ENCODE data around the gene PRSS21. TPM values are rescaled to one million over a fixed set of nuclear protein-coding genes. Genes with fewer than 3 reads are reported as not detected.

PRSS21 gene
- total and polyA plus RNA-seq, 4 donors: 0.18 to 1.0 (median 0.26) TPM; not detected in 1

DNA sequence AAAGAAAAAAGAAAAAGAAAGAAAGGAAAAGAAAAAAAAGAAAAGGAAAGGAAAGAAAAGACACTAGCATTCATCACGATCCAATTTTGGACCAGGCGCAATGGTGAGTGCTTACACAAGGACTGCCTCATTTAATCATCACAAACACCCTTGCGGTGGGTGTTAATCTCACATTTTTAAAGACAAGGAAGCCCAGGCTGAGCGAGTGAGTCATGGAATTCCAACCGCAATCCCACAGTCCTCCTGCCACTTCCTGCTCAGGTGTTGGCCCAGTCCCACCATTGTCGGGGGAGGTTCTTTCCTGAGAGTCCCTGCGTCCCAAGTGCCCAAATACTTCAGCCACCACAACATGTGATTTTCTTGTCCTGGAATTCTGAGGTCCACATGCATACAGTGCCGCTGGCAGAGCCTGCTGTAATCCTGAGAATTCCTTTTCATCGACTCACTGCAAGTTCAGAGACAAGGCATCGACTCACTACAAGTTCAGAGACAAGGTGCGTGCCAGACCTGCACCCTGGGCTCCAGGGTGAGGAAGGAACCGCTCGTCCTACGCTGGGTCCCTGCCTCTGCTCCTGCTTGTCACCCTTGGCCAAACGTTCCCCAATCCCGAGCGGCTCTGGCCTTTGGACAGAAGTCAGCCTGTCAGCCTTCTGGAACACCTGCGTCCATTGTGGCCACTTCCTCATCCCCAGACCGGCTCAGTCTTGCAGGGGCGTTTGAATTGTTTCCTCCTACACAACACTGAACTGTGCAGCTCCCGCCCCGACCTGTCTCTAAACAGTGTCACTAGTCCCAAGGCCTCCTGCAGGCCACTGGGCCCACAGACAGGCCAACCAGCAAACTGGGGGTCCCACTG, 18.8 kb downstream of the PRSS21 start:
- Histone ChIP-seq H3K4me1 (ENCODE audit: control insufficient read depth in 4 of 4, insufficient read depth in 4 of 4, low read length in 3 of 4) (no peaks in the 10 kb centered on the region), H3K9me3 (ENCODE audit: control insufficient read depth in 4 of 4, low read length in 3 of 4) (no peaks in the 10 kb centered on the region), H3K27me3 (ENCODE audit: control insufficient read depth in 4 of 4, insufficient read depth in 4 of 4, low read length in 3 of 4) (no peaks in the 10 kb centered on the region), H3K36me3 (ENCODE audit: control insufficient read depth in 4 of 4, insufficient read depth in 3 of 4, low read depth in 1 of 4, low read length in 3 of 4) (no peaks in the 10 kb centered on the region), H3K9ac (ENCODE audit: low read depth in 1 of 2, low read length in 2 of 2) (no peak overlapping the region), H3K27ac (ENCODE audit: low read depth in 1 of 2, low read length in 2 of 2) (no peak overlapping the region), H3K4me3 (ENCODE audit: low read depth in 1 of 3, low read length in 3 of 3) (no peak overlapping the region)
- no peak for TF ChIP-seq TAF1 (conservative IDR thresholded peaks at IDR 0.05)
- no peak for TF ChIP-seq RXRA (IDR thresholded peaks at IDR 0.05)
- no peak for TF ChIP-seq SP1 (IDR thresholded peaks at IDR 0.05)
- TF ChIP-seq RAD21 (IDR thresholded peaks at IDR 0.05): no peak
- no peak for TF ChIP-seq NR2F2 (IDR thresholded peaks at IDR 0.05)
- TF ChIP-seq HNF4G (IDR thresholded peaks at IDR 0.05): no peak
- TF ChIP-seq, protein P1, sequence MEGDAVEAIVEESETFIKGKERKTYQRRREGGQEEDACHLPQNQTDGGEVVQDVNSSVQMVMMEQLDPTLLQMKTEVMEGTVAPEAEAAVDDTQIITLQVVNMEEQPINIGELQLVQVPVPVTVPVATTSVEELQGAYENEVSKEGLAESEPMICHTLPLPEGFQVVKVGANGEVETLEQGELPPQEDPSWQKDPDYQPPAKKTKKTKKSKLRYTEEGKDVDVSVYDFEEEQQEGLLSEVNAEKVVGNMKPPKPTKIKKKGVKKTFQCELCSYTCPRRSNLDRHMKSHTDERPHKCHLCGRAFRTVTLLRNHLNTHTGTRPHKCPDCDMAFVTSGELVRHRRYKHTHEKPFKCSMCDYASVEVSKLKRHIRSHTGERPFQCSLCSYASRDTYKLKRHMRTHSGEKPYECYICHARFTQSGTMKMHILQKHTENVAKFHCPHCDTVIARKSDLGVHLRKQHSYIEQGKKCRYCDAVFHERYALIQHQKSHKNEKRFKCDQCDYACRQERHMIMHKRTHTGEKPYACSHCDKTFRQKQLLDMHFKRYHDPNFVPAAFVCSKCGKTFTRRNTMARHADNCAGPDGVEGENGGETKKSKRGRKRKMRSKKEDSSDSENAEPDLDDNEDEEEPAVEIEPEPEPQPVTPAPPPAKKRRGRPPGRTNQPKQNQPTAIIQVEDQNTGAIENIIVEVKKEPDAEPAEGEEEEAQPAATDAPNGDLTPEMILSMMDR (IDR thresholded peaks at IDR 0.05; ENCODE audit: low read depth, low read length, missing input control): no peak
- no peak for TF ChIP-seq YY1 (IDR thresholded peaks at IDR 0.05)
- TF ChIP-seq FOXA1 (IDR thresholded peaks at IDR 0.05): no peak
- TF ChIP-seq, protein P2, sequence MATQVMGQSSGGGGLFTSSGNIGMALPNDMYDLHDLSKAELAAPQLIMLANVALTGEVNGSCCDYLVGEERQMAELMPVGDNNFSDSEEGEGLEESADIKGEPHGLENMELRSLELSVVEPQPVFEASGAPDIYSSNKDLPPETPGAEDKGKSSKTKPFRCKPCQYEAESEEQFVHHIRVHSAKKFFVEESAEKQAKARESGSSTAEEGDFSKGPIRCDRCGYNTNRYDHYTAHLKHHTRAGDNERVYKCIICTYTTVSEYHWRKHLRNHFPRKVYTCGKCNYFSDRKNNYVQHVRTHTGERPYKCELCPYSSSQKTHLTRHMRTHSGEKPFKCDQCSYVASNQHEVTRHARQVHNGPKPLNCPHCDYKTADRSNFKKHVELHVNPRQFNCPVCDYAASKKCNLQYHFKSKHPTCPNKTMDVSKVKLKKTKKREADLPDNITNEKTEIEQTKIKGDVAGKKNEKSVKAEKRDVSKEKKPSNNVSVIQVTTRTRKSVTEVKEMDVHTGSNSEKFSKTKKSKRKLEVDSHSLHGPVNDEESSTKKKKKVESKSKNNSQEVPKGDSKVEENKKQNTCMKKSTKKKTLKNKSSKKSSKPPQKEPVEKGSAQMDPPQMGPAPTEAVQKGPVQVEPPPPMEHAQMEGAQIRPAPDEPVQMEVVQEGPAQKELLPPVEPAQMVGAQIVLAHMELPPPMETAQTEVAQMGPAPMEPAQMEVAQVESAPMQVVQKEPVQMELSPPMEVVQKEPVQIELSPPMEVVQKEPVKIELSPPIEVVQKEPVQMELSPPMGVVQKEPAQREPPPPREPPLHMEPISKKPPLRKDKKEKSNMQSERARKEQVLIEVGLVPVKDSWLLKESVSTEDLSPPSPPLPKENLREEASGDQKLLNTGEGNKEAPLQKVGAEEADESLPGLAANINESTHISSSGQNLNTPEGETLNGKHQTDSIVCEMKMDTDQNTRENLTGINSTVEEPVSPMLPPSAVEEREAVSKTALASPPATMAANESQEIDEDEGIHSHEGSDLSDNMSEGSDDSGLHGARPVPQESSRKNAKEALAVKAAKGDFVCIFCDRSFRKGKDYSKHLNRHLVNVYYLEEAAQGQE (IDR thresholded peaks at IDR 0.05): no peak
- no peak for TF ChIP-seq GABPA (IDR thresholded peaks at IDR 0.05 in 1 of 2, conservative IDR thresholded peaks at IDR 0.05 in 1 of 2)
- TF ChIP-seq, protein P3, sequence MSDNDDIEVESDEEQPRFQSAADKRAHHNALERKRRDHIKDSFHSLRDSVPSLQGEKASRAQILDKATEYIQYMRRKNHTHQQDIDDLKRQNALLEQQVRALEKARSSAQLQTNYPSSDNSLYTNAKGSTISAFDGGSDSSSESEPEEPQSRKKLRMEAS (IDR thresholded peaks at IDR 0.05): no peak
- TF ChIP-seq HNF4A (conservative IDR thresholded peaks at IDR 0.05): no peak
- no peak for TF ChIP-seq JUND (IDR thresholded peaks at IDR 0.05)
- TF ChIP-seq, protein P4, sequence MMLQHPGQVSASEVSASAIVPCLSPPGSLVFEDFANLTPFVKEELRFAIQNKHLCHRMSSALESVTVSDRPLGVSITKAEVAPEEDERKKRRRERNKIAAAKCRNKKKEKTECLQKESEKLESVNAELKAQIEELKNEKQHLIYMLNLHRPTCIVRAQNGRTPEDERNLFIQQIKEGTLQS (IDR thresholded peaks at IDR 0.05): no peak
- TF ChIP-seq EGR1 (IDR thresholded peaks at IDR 0.05; ENCODE audit: low read depth in 2 of 2): no peak
- TF ChIP-seq, protein P5, sequence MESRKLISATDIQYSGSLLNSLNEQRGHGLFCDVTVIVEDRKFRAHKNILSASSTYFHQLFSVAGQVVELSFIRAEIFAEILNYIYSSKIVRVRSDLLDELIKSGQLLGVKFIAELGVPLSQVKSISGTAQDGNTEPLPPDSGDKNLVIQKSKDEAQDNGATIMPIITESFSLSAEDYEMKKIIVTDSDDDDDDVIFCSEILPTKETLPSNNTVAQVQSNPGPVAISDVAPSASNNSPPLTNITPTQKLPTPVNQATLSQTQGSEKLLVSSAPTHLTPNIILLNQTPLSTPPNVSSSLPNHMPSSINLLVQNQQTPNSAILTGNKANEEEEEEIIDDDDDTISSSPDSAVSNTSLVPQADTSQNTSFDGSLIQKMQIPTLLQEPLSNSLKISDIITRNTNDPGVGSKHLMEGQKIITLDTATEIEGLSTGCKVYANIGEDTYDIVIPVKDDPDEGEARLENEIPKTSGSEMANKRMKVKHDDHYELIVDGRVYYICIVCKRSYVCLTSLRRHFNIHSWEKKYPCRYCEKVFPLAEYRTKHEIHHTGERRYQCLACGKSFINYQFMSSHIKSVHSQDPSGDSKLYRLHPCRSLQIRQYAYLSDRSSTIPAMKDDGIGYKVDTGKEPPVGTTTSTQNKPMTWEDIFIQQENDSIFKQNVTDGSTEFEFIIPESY (IDR thresholded peaks at IDR 0.05): no peak
- no peak for TF ChIP-seq FOXA2 (IDR thresholded peaks at IDR 0.05)
- WGBS: 55% methylated on average over 22 of the region's 22 CpGs
- no peak for DNase-seq (ENCODE audit: low spot score)

Data from liver (tissue), 9 donors.